DOHH2 (cell line): ENCODE measurements around the gene ZNF786.

Experiments
- H3F3A ChIP-seq: fragments of 200-600 bp; sonication (generic), shearing (Covaris generic); 2 replicates; pipeline ENCODE4 v1.6.0; 2016; ENCODE audit warnings: antibody characterized with exemption, mild to moderate bottlenecking; ENCODE audit not compliant: control insufficient read depth, insufficient read depth
- H3K27ac ChIP-seq: fragments of 200-600 bp; sonication (generic); 2 replicates; pipeline ENCODE4 v1.5.1; 2014; ENCODE audit warnings: low read depth, mild to moderate bottlenecking, low read length, moderate library complexity
- H3K27me3 ChIP-seq: fragments of 200-600 bp; sonication (generic); 2 replicates; pipeline ENCODE4 v1.6.1; 2014; ENCODE audit warnings: mild to moderate bottlenecking, low read length, mixed read lengths; ENCODE audit not compliant: control insufficient read depth
- H3K36me3 ChIP-seq: fragments of 200-600 bp; sonication (generic); 2 replicates; pipeline ENCODE4 v1.6.1; 2014; ENCODE audit warnings: mild to moderate bottlenecking, low read length, moderate library complexity, mixed read lengths; ENCODE audit not compliant: control insufficient read depth
- H3K4me1 ChIP-seq: fragments of 200-600 bp; sonication (generic); 2 replicates; pipeline ENCODE4 v1.6.1; 2014; ENCODE audit warnings: mild to moderate bottlenecking, low read length, mixed read lengths; ENCODE audit not compliant: control insufficient read depth
- H3K4me2 ChIP-seq: fragments of 200-600 bp; sonication (generic); 2 replicates; pipeline ENCODE4 v1.6.0; 2014; ENCODE audit warnings: mild to moderate bottlenecking, low read length, moderate library complexity
- H3K4me3 ChIP-seq: fragments of 200-600 bp; sonication (generic); 2 replicates; pipeline ENCODE4 v1.5.1; 2014; ENCODE audit warnings: mild to moderate bottlenecking, low read length, mixed read lengths
- H3K79me2 ChIP-seq: fragments of 200-600 bp; sonication (generic); 2 replicates; pipeline ENCODE4 v1.6.1; 2014; ENCODE audit warnings: mild to moderate bottlenecking, low read length, mixed read lengths; ENCODE audit not compliant: control insufficient read depth
- H3K9me2 ChIP-seq: fragments of 200-600 bp; sonication (generic); replicated peaks from 2 replicates; pipeline ENCODE4 v1.6.1; 2014; ENCODE audit warnings: mild to moderate bottlenecking, low read length, mixed read lengths; ENCODE audit not compliant: control insufficient read depth
- H3K9me3 ChIP-seq: fragments of 200-600 bp; sonication (generic); 2 replicates; pipeline ENCODE4 v1.6.1; 2014; ENCODE audit warnings: antibody characterized with exemption, low read length, mixed read lengths; ENCODE audit not compliant: control insufficient read depth, insufficient read depth
- H4K20me1 ChIP-seq: fragments of 200-600 bp; sonication (generic); 2 replicates; pipeline ENCODE4 v1.6.0; 2014; ENCODE audit warnings: low read depth, mild to moderate bottlenecking, antibody characterized with exemption, low read length, moderate library complexity; ENCODE audit not compliant: control insufficient read depth, insufficient read depth
- EZH2phosphoT487 ChIP-seq: fragments of 200-600 bp; sonication (generic); IDR thresholded peaks from 2 replicates; pipeline ENCODE4 v1.6.1; 2017; ENCODE audit warnings: borderline replicate concordance, mild to moderate bottlenecking, antibody characterized with exemption, low read length, moderate library complexity, mixed read lengths
- TF ChIP-seq, protein P1 (sequence below): fragments of 200-600 bp; sonication (generic); IDR thresholded peaks from one replicate; pipeline ENCODE4 v1.5.1; 2014; ENCODE audit warnings: antibody characterized with exemption, mild to moderate bottlenecking, low read depth, low read length; ENCODE audit not compliant: poor library complexity, severe bottlenecking

Gene ZNF786

DNA sequence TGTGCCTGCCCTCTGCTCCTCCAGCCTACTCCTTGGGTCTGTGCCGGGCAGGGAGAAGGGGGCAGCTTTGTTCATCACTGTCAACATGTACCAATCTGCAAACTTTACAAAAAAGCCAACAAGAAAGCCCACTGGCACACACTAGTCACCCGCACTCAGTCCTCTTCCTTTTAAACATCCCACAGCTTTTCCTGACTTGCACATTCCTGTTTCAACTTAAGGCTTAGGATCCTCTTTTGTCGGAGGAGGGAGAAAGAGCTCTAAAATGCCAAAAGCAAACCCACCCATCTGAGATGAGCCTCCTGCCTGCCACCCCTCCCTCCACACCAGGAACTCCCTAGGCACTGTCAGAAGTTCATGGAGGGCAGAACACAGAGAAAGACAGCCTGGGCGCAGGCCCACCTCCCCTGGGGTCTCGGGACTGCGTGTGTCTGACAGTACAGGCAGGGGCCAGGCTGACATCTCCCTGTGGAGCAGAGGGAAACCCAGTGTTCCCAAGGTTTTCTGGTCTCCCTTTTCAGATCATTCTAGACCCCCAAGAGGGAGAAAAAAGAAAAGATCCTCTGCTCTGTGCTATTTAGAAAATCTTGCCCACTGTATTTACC lies 67.7 kb downstream of the ZNF786 start:
- H3K79me2 ChIP-seq, result peaks cover 89% of the 10 kb centered on the region
- H3K36me3 ChIP-seq, result peaks cover 73% of the 10 kb centered on the region
- no peak overlapping the region for H3K4me3 ChIP-seq
- H3K4me2 ChIP-seq, result no peak overlapping the region
- no peak overlapping the region for H3K27ac ChIP-seq
- H3K9me3 ChIP-seq, result no peaks in the 10 kb centered on the region
- H3K27me3 ChIP-seq, result no peaks in the 10 kb centered on the region
- H4K20me1 ChIP-seq, result 0 out of 2 replicates have a peak, but pooled peaks cover 18% of the 10 kb centered on the region
- no peak for TF ChIP-seq EZH2phosphoT487
- TF ChIP-seq, protein P1, sequence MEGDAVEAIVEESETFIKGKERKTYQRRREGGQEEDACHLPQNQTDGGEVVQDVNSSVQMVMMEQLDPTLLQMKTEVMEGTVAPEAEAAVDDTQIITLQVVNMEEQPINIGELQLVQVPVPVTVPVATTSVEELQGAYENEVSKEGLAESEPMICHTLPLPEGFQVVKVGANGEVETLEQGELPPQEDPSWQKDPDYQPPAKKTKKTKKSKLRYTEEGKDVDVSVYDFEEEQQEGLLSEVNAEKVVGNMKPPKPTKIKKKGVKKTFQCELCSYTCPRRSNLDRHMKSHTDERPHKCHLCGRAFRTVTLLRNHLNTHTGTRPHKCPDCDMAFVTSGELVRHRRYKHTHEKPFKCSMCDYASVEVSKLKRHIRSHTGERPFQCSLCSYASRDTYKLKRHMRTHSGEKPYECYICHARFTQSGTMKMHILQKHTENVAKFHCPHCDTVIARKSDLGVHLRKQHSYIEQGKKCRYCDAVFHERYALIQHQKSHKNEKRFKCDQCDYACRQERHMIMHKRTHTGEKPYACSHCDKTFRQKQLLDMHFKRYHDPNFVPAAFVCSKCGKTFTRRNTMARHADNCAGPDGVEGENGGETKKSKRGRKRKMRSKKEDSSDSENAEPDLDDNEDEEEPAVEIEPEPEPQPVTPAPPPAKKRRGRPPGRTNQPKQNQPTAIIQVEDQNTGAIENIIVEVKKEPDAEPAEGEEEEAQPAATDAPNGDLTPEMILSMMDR, result no peak
- no peaks in the 10 kb centered on the region for H3K9me2 ChIP-seq
- H3K4me1 ChIP-seq, result peaks cover 40% of the 10 kb centered on the region
- peaks cover 7% of the 10 kb centered on the region for H3F3A ChIP-seq

DNA sequence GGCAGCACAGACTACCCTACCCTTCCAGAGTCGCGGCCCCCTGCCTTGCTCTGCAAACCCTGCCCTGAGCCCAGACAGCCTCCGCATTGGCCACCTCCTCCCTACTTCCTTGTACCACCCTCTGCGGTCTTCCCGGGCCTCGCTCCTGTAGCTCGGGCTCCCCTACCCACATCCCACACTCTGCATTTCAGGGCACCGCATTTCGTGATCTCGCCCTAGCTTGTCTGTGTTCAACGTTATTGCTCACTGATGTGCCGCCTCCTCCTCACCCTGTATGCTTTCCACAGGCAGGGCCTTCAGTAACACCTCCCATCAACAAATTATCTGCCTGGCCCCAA lies 68.8 kb downstream of the ZNF786 start:
- H3K9me2 ChIP-seq, result no peaks in the 10 kb centered on the region
- H3K9me3 ChIP-seq, result no peaks in the 10 kb centered on the region
- H3K79me2 ChIP-seq, result peaks cover 80% of the 10 kb centered on the region
- H3F3A ChIP-seq, result peaks cover 5% of the 10 kb centered on the region; the same call in 1 of the 2 replicates
- no peaks in the 10 kb centered on the region for H3K27me3 ChIP-seq
- peaks cover 74% of the 10 kb centered on the region for H3K36me3 ChIP-seq
- H3K4me1 ChIP-seq, result peaks cover 39% of the 10 kb centered on the region
- TF ChIP-seq EZH2phosphoT487, result no peak
- TF ChIP-seq, protein P1, result no peak
- no peak overlapping the region for H3K27ac ChIP-seq
- no peak overlapping the region for H3K4me2 ChIP-seq
- 0 out of 2 replicates have a peak, but pooled peaks cover 14% of the 10 kb centered on the region for H4K20me1 ChIP-seq
- no peak overlapping the region for H3K4me3 ChIP-seq

- TF ChIP-seq, protein P1, result no peak
- no peak for TF ChIP-seq EZH2phosphoT487
Observed at GRCh38 chr7:149020483-149020882, 70.0 kb downstream of the ZNF786 start.

More at GRCh38 chr7:149020483-149020882, 70.0 kb downstream of the ZNF786 start:
- Histone ChIP-seq H4K20me1 (0 out of 2 replicates have a peak, but pooled peaks cover 10% of the 10 kb centered on the region), H3F3A (peaks cover 5% of the 10 kb centered on the region; the same call in 1 of the 2 replicates), H3K4me1 (peaks cover 26% of the 10 kb centered on the region), H3K36me3 (peaks cover 77% of the 10 kb centered on the region), H3K27me3 (no peaks in the 10 kb centered on the region), H3K79me2 (peaks cover 69% of the 10 kb centered on the region), H3K4me2 (no peak overlapping the region), H3K27ac (no peak overlapping the region), H3K9me3 (no peaks in the 10 kb centered on the region), H3K9me2 (no peaks in the 10 kb centered on the region), H3K4me3 (no peak overlapping the region)
